ENCODE measurements around the gene NCOR1.

The NCOR1 gene

DNA sequence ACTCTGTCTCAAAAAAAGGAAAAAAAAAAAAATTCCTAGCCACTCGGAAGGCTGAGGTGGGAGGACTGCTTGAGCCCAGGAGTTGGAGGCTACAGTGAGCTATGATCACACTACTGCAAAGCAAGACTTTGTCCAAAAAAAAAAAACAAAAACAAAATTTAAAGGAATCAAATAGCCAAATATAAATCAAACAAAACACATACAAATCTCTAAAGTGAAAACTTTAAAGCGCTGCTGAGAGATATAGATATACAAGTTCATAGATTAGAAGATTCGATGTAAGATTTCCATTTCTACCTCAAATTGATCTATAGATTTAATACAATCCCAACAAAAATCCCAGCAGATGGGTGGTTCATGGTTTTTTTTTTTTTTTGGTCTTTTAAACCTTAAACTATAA is 132.1 kb downstream of the NCOR1 start:
- H4K20me1 ChIP-seq (ENCODE audit: low read depth, low read length), result no peaks in the 10 kb centered on the region
- no peak overlapping the region for H3K4me3 ChIP-seq (ENCODE audit: insufficient read depth, low read length, poor library complexity, severe bottlenecking)
- no peaks in the 10 kb centered on the region for H3K27me3 ChIP-seq (ENCODE audit: low read length)
- no peaks in the 10 kb centered on the region for H3K9me3 ChIP-seq (ENCODE audit: insufficient read depth, low read length)
- no peak overlapping the region for H3K4me2 ChIP-seq (ENCODE audit: low read depth, low read length, poor library complexity, severe bottlenecking)
- H3K27ac ChIP-seq (ENCODE audit: low read depth, low read length), result no peak overlapping the region
- H3F3A ChIP-seq (ENCODE audit: insufficient read depth), result no peaks in the 10 kb centered on the region
- no peaks in the 10 kb centered on the region for H3K9me2 ChIP-seq (replicated peaks; ENCODE audit: insufficient read depth, low read length)
- no peaks in the 10 kb centered on the region for H3K79me2 ChIP-seq (ENCODE audit: insufficient read depth, low read length)
- H2AFZ ChIP-seq (ENCODE audit: low read depth, low read length, severe bottlenecking), result no peak overlapping the region
- TF ChIP-seq EZH2phosphoT487 (conservative IDR thresholded peaks at IDR 0.05; ENCODE audit: low read length), result no peak
- TF ChIP-seq, protein P1, sequence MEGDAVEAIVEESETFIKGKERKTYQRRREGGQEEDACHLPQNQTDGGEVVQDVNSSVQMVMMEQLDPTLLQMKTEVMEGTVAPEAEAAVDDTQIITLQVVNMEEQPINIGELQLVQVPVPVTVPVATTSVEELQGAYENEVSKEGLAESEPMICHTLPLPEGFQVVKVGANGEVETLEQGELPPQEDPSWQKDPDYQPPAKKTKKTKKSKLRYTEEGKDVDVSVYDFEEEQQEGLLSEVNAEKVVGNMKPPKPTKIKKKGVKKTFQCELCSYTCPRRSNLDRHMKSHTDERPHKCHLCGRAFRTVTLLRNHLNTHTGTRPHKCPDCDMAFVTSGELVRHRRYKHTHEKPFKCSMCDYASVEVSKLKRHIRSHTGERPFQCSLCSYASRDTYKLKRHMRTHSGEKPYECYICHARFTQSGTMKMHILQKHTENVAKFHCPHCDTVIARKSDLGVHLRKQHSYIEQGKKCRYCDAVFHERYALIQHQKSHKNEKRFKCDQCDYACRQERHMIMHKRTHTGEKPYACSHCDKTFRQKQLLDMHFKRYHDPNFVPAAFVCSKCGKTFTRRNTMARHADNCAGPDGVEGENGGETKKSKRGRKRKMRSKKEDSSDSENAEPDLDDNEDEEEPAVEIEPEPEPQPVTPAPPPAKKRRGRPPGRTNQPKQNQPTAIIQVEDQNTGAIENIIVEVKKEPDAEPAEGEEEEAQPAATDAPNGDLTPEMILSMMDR (IDR thresholded peaks at IDR 0.05; ENCODE audit: insufficient read depth, low read length, poor library complexity, severe bottlenecking), result no peak
- peaks cover 26% of the 10 kb centered on the region for H3K36me3 ChIP-seq (ENCODE audit: low read length)
- no peak overlapping the region for H3K9ac ChIP-seq (ENCODE audit: low read length)

DNA sequence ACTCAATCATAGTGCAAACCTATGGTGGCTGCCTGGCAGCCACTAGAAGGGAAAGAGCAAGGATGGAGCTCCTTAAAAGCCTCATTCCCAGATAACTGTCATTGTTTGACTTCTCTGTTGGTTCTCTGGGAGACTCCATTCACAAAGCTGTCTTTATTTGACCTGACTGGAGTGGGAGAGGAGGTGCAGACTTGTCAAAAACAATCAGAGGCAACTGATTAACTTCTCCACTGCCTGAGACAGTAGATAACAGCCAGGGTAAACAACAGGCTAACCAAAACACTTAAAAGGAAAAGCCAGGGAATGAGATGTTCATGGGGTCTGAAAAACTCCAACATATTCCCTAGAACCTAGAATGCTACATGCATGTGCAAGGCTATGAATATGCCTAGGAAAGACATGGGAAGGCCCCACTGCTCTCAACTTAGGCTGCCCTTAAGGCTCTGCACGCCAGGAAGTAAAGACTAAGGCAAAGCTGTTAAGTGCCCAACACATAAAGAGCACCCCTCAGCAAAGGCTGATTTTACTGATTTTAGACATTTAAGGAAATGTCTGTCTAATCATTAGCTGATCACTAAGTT is 133.7 kb downstream of the NCOR1 start:
- Histone ChIP-seq H3K36me3 (ENCODE audit: low read length) (peaks cover 21% of the 10 kb centered on the region), H3K79me2 (ENCODE audit: insufficient read depth, low read length) (no peaks in the 10 kb centered on the region), H3K4me2 (ENCODE audit: low read depth, low read length, poor library complexity, severe bottlenecking) (no peak overlapping the region), H3K9ac (ENCODE audit: low read length) (no peak overlapping the region), H3K27ac (ENCODE audit: low read depth, low read length) (no peak overlapping the region), H3K9me2 (replicated peaks; ENCODE audit: insufficient read depth, low read length) (no peaks in the 10 kb centered on the region), H4K20me1 (ENCODE audit: low read depth, low read length) (no peaks in the 10 kb centered on the region), H3F3A (ENCODE audit: insufficient read depth) (no peaks in the 10 kb centered on the region), H3K4me3 (ENCODE audit: insufficient read depth, low read length, poor library complexity, severe bottlenecking) (no peak overlapping the region), H3K27me3 (ENCODE audit: low read length) (no peaks in the 10 kb centered on the region), H3K9me3 (ENCODE audit: insufficient read depth, low read length) (no peaks in the 10 kb centered on the region), H2AFZ (ENCODE audit: low read depth, low read length, severe bottlenecking) (no peak overlapping the region)
- no peak for TF ChIP-seq EZH2phosphoT487 (conservative IDR thresholded peaks at IDR 0.05; ENCODE audit: low read length)
- TF ChIP-seq, protein P1 (IDR thresholded peaks at IDR 0.05; ENCODE audit: insufficient read depth, low read length, poor library complexity, severe bottlenecking), result no peak

DNA sequence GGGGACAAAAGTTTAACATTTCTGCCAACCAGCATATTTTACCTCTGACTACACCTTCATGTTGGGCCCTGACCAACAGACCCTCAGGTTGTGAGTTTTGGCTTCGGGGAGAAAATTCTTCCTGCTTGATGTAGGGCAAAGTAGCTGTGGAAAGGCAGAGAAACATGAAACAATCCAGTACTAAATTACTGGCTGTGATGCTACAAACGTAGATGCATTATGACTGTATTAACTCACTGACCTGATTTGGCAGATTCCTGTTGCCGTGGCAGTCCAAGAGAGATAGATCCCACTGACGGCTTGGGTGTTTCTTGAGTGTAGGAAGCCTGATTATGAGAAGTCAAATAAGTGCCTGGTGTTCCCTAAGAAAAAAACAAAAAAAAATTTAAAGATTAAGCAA is 135.0 kb downstream of the NCOR1 start:
- no peak overlapping the region for H3K9ac ChIP-seq (ENCODE audit: low read length)
- no peaks in the 10 kb centered on the region for H3K9me2 ChIP-seq (replicated peaks; ENCODE audit: insufficient read depth, low read length)
- H4K20me1 ChIP-seq (ENCODE audit: low read depth, low read length), result no peaks in the 10 kb centered on the region
- H3K9me3 ChIP-seq (ENCODE audit: insufficient read depth, low read length), result no peaks in the 10 kb centered on the region
- H3F3A ChIP-seq (ENCODE audit: insufficient read depth), result no peaks in the 10 kb centered on the region
- H3K27ac ChIP-seq (ENCODE audit: low read depth, low read length), result no peak overlapping the region
- H3K27me3 ChIP-seq (ENCODE audit: low read length), result no peaks in the 10 kb centered on the region
- no peaks in the 10 kb centered on the region for H3K79me2 ChIP-seq (ENCODE audit: insufficient read depth, low read length)
- H2AFZ ChIP-seq (ENCODE audit: low read depth, low read length, severe bottlenecking), result no peak overlapping the region
- H3K4me3 ChIP-seq (ENCODE audit: insufficient read depth, low read length, poor library complexity, severe bottlenecking), result no peak overlapping the region
- TF ChIP-seq, protein P1 (IDR thresholded peaks at IDR 0.05; ENCODE audit: insufficient read depth, low read length, poor library complexity, severe bottlenecking), result no peak
- no peak for TF ChIP-seq EZH2phosphoT487 (conservative IDR thresholded peaks at IDR 0.05; ENCODE audit: low read length)
- H3K4me2 ChIP-seq (ENCODE audit: low read depth, low read length, poor library complexity, severe bottlenecking), result no peak overlapping the region
- peaks cover 21% of the 10 kb centered on the region for H3K36me3 ChIP-seq (ENCODE audit: low read length)
